Parathyroid adenoma (tissue), 2 donors: ENCODE data around the gene SEC14L5.

Source experiments
- H2AFZ ChIP-seq: fragments of 300-600 bp; sonication (generic); one replicate; pipeline ENCODE4 v1.7.0; 2017; ENCODE audit warnings: antibody characterized with exemption, mild to moderate bottlenecking
- H3K27ac ChIP-seq: fragments of 300-600 bp; sonication (generic); one replicate; pipeline ENCODE4 v1.7.0; 2017
- H3K27me3 ChIP-seq: fragments of 300-600 bp; sonication (generic); one replicate; pipeline ENCODE4 v1.7.0; 2017; ENCODE audit warnings: low read length; ENCODE audit not compliant: control insufficient read depth, insufficient read depth
- H3K36me3 ChIP-seq: fragments of 300-600 bp; sonication (generic); one replicate; pipeline ENCODE4 v1.7.0; 2017; ENCODE audit warnings: low read length; ENCODE audit not compliant: control insufficient read depth, insufficient read depth
- H3K4me1 ChIP-seq: fragments of 300-600 bp; sonication (generic); one replicate; pipeline ENCODE4 v1.7.0; 2017; ENCODE audit warnings: control low read depth
- H3K4me2 ChIP-seq: fragments of 300-600 bp; sonication (generic); one replicate; pipeline ENCODE4 v1.7.0; 2017; ENCODE audit warnings: low read length
- H3K4me3 ChIP-seq: fragments of 300-600 bp; sonication (generic); one replicate; pipeline ENCODE4 v1.7.0; 2017; ENCODE audit warnings: low read depth, low read length
- H3K79me2 ChIP-seq: fragments of 300-600 bp; sonication (generic); one replicate; pipeline ENCODE4 v1.7.0; 2017; ENCODE audit warnings: control low read depth
- H3K9ac ChIP-seq: fragments of 300-600 bp; sonication (generic); one replicate; pipeline ENCODE4 v1.7.0; 2017; ENCODE audit warnings: mild to moderate bottlenecking
- H3K9me3 ChIP-seq: fragments of 300-600 bp; sonication (generic); one replicate; pipeline ENCODE4 v1.7.0; 2017; ENCODE audit warnings: low read length; ENCODE audit not compliant: control insufficient read depth
- TF ChIP-seq, protein P1 (sequence below): fragments of 300-600 bp; sonication (generic); IDR thresholded peaks from one replicate; pipeline ENCODE4 v1.7.0; 2017; ENCODE audit warnings: antibody characterized with exemption, mild to moderate bottlenecking
- donor health status: primary hyperparathyroidism.

Gene SEC14L5

DNA sequence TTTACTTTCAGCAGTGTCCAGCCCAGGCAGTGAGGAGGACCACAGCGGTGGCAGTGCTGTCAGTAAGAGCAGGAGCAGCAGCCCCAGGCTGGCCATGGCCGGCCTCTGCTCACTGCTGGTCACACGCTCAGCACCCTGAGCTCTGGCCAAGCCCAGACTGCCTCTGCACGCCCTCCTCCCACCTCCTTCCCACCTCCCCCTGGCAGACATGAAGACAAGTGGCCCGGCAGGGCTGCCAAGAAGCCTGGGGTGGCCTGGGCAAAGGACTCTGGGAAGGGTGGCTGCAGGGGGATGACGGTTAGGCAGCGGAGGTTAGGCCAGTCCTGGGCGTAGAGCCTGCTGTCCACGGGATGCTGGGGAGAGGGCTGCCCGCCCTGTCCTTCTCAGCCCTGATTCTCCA is 107.7 kb downstream of the SEC14L5 start, which contains the start of gene C16orf89:
Gene C16orf89, minus strand, starts transcription at position 144 of the 400 bp plus-strand sequence. Its CDS starts 48 bp downstream, at position 96.
- no peak within 1 kb of the TSS for H3K4me3 ChIP-seq
- TF ChIP-seq, protein P1, sequence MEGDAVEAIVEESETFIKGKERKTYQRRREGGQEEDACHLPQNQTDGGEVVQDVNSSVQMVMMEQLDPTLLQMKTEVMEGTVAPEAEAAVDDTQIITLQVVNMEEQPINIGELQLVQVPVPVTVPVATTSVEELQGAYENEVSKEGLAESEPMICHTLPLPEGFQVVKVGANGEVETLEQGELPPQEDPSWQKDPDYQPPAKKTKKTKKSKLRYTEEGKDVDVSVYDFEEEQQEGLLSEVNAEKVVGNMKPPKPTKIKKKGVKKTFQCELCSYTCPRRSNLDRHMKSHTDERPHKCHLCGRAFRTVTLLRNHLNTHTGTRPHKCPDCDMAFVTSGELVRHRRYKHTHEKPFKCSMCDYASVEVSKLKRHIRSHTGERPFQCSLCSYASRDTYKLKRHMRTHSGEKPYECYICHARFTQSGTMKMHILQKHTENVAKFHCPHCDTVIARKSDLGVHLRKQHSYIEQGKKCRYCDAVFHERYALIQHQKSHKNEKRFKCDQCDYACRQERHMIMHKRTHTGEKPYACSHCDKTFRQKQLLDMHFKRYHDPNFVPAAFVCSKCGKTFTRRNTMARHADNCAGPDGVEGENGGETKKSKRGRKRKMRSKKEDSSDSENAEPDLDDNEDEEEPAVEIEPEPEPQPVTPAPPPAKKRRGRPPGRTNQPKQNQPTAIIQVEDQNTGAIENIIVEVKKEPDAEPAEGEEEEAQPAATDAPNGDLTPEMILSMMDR = no peak
- no peaks in the 10 kb centered on the region for H3K27me3 ChIP-seq
- H3K36me3 ChIP-seq = no peaks in the 10 kb centered on the region
- H3K9me3 ChIP-seq = no peaks in the 10 kb centered on the region
- H3K9ac ChIP-seq = no peak within 1 kb of the TSS
- H3K27ac ChIP-seq = no peak within 1 kb of the TSS
- no peaks in the 10 kb centered on the region for H3K79me2 ChIP-seq
- H2AFZ ChIP-seq = no peak within 1 kb of the TSS
- H3K4me1 ChIP-seq = no peaks in the 10 kb centered on the region
- H3K4me2 ChIP-seq = no peak within 1 kb of the TSS

DNA sequence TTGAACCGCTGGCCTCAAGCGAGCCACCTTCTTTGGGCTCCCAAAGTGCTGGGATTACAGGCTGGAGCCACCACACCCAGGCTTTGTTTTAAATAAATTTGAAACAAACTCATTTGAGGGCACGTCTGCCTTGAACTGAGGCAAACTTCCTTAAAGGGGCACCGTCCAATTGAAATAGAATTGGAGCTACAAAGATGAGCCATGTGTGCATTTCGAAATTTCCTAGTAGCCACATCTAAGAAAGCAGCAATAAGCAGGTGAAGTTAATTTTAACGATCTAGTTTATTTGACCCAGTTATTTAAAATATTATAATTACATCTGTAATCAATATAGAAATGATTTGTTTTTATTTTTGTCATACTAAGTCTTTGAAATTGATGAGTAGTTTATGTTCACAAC is 108.4 kb downstream of the SEC14L5 start:
- H3K9me3 ChIP-seq = no peaks in the 10 kb centered on the region
- H3K36me3 ChIP-seq = no peaks in the 10 kb centered on the region
- TF ChIP-seq, protein P1 = no peak
- H3K4me3 ChIP-seq = no peak overlapping the region
- H3K4me1 ChIP-seq = peaks cover 3% of the 10 kb centered on the region
- no peak overlapping the region for H3K9ac ChIP-seq
- no peak overlapping the region for H3K4me2 ChIP-seq
- no peaks in the 10 kb centered on the region for H3K27me3 ChIP-seq
- no peaks in the 10 kb centered on the region for H3K79me2 ChIP-seq
- H2AFZ ChIP-seq = no peak overlapping the region
- H3K27ac ChIP-seq = no peak overlapping the region
